Spinal cord (tissue), 10 donors: Measurements from ENCODE around the gene MACO1. TPM values are rescaled to one million over a fixed set of nuclear protein-coding genes. Genes with fewer than 3 reads are reported as not detected.
"Not testable (repeated sequence)": the region's sequence is repeated elsewhere in the genome, so short reads cannot be mapped to it uniquely, and the experiment has no call there.

Experiments used
- DNase-seq, 6 donors: peaks; one replicate each; pipeline versions ENCODE4 v3.0.0 to v3.0.0-alpha.2; 2013 to 2015; ENCODE audit warnings: low spot score in 6 of 6, low read depth in 4 of 6
- H3K27ac ChIP-seq: one replicate; pipeline ENCODE4 v1.5.1; 2013; ENCODE audit warnings: low read depth, low read length, control low read depth
- H3K27me3 ChIP-seq: one replicate; pipeline ENCODE4 v1.6.1; 2013; ENCODE audit warnings: low read length; ENCODE audit not compliant: control insufficient read depth, insufficient read depth
- H3K36me3 ChIP-seq: one replicate; pipeline ENCODE4 v1.6.1; 2013; ENCODE audit warnings: low read length; ENCODE audit not compliant: control insufficient read depth, insufficient read depth
- H3K4me1 ChIP-seq: one replicate; pipeline ENCODE4 v1.6.1; 2013; ENCODE audit warnings: low read length; ENCODE audit not compliant: control insufficient read depth, insufficient read depth
- H3K4me3 ChIP-seq: one replicate; pipeline ENCODE4 v1.5.1; 2013; ENCODE audit warnings: low read depth, low read length, control low read depth
- H3K9me3 ChIP-seq: one replicate; pipeline ENCODE4 v1.6.1; 2013; ENCODE audit warnings: low read length; ENCODE audit not compliant: control insufficient read depth, insufficient read depth
- WGBS: methylation state at CpG from one replicate; pipeline ENCODE4 v1.1.5; 2013; ENCODE audit warnings: missing lambda C conversion rate; ENCODE audit not compliant: insufficient coverage; 5-methylcytosine and 5-hydroxymethylcytosine counted together
- polyA plus RNA-seq, 2 donors: library from polyadenylated mRNA; unstranded; fragments of 120-200 nt; gene quantifications; one replicate each; pipeline ENCODE4 v1.2.1, GENCODE V29; 2013; ENCODE audit not compliant: insufficient read length in 2 of 2
- total RNA-seq, 2 donors: library from RNA; depleted of rRNA in 1 of 2; stranded (reverse); fragments of 120-200 nt in 1 of 2; fragments of >200 nt in 1 of 2; gene quantifications; one replicate each; pipeline versions ENCODE4 v1.2.3 to v1.2.4, GENCODE V29; 2013 to 2014
- donor health status: healthy.

MACO1 gene
- total and polyA plus RNA-seq, 4 donors = 31.0 to 33.3 (median 33.1) TPM

GRCh38 chr1:25420715-25421114 lies 10.0 kb upstream of the MACO1 start, which contains the start of gene RHCE:
RHCE (minus strand) TSS chr1:25420825; CDS start chr1:25420786, 39 bp downstream.
- H3K4me1 ChIP-seq, DNase-seq, H3K9me3 ChIP-seq, H3K27ac ChIP-seq, H3K36me3 ChIP-seq, H3K4me3 ChIP-seq, H3K27me3 ChIP-seq: not testable (repeated sequence)
- WGBS = no CpG with 5 or more reads among the region's 9 CpGs

GRCh38 chr1:25423206-25423605 lies 7.5 kb upstream of the MACO1 start:
- 71% methylated on average over 3 of the region's 6 CpGs for WGBS
- H3K36me3 ChIP-seq, H3K27me3 ChIP-seq, H3K9me3 ChIP-seq, H3K4me3 ChIP-seq, H3K4me1 ChIP-seq, H3K27ac ChIP-seq, DNase-seq: not testable (repeated sequence)

GRCh38 chr1:25425098-25426085 lies 5.3 kb upstream of the MACO1 start:
- Histone ChIP-seq H3K27me3 (no peaks in the 10 kb centered on the region), H3K4me1 (no peaks in the 10 kb centered on the region), H3K9me3 (no peaks in the 10 kb centered on the region), H3K27ac (no peak overlapping the region), H3K4me3 (no peak overlapping the region), H3K36me3 (no peaks in the 10 kb centered on the region)
- no peak for DNase-seq
- WGBS = 86% methylated on average over 14 of the region's 16 CpGs

GRCh38 chr1:25427696-25428095 lies 3.0 kb upstream of the MACO1 start:
- Histone ChIP-seq H3K9me3 (no peaks in the 10 kb centered on the region), H3K36me3 (no peaks in the 10 kb centered on the region), H3K4me3 (no peak overlapping the region), H3K27ac (no peak overlapping the region), H3K4me1 (no peaks in the 10 kb centered on the region), H3K27me3 (no peaks in the 10 kb centered on the region)
- no peak for DNase-seq
- whole genome bisulfite sequencing = 100% methylated on average over 1 of the region's 1 CpG

GRCh38 chr1:25428475-25429166 lies 2.1 kb upstream of the MACO1 start:
- no peaks in the 10 kb centered on the region for H3K4me1 ChIP-seq
- DNase-seq = no peak
- WGBS = 81% methylated on average over 6 of the region's 7 CpGs
- H3K9me3 ChIP-seq = no peaks in the 10 kb centered on the region
- H3K27me3 ChIP-seq = no peaks in the 10 kb centered on the region
- no peak overlapping the region for H3K4me3 ChIP-seq
- no peaks in the 10 kb centered on the region for H3K36me3 ChIP-seq
- H3K27ac ChIP-seq = no peak overlapping the region

- Histone ChIP-seq H3K36me3 (no peaks in the 10 kb centered on the region), H3K9me3 (no peaks in the 10 kb centered on the region), H3K4me1 (no peaks in the 10 kb centered on the region), H3K27ac (peak overlapping the region; percentile 33), H3K4me3 (peak overlapping the region; percentile 82), H3K27me3 (no peaks in the 10 kb centered on the region)
- DNase-seq = peak in 1 of 6 donors; percentile 56
- 0% methylated on average over 84 of the region's 89 CpGs for WGBS
Measured at GRCh38 chr1:25430967-25431881, 527 bp downstream of the MACO1 start.

GRCh38 chr1:25431955-25432719 lies 1.4 kb downstream of the MACO1 start:
- Histone ChIP-seq H3K9me3 (no peaks in the 10 kb centered on the region), H3K27me3 (no peaks in the 10 kb centered on the region), H3K4me3 (peak overlapping the region; percentile 60), H3K4me1 (no peaks in the 10 kb centered on the region), H3K36me3 (no peaks in the 10 kb centered on the region), H3K27ac (no peak overlapping the region)
- peak in 1 of 6 donors; percentile 72 for DNase-seq
- WGBS = 13% methylated on average over 2 of the region's 6 CpGs

GRCh38 chr1:25432749-25433388 lies 2.2 kb downstream of the MACO1 start:
- no peak for DNase-seq
- WGBS = no CpG with 5 or more reads among the region's 6 CpGs
- no peaks in the 10 kb centered on the region for H3K9me3 ChIP-seq
- no peak overlapping the region for H3K27ac ChIP-seq
- H3K4me3 ChIP-seq = peak overlapping the region; percentile 60
- H3K4me1 ChIP-seq = no peaks in the 10 kb centered on the region
- H3K36me3 ChIP-seq = peaks cover 3% of the 10 kb centered on the region
- H3K27me3 ChIP-seq = no peaks in the 10 kb centered on the region
